ENCODE measurements around the gene KRTAP4-6.
"Not testable (repeated sequence)": the region's sequence is repeated elsewhere in the genome, so short reads cannot be mapped to it uniquely, and the experiment has no call there.

The KRTAP4-6 gene

GRCh38 chr17:41125064-41125463, 15.3 kb downstream of the KRTAP4-6 start:
- no peaks in the 10 kb centered on the region for H3K36me3 ChIP-seq (ENCODE audit: control insufficient read depth, insufficient read depth, low read length)

GRCh38 chr17:41123991-41124371, 16.4 kb downstream of the KRTAP4-6 start, which contains the start of gene KRTAP4-12:
Gene KRTAP4-12, minus strand, starts transcription at chr17:41124182. Its CDS starts 60 bp downstream, at chr17:41124122.
- peaks cover 33% of the 10 kb centered on the region for H3K4me1 ChIP-seq (ENCODE audit: control insufficient read depth, insufficient read depth, low read length, poor library complexity, severe bottlenecking)
- H3K27me3 ChIP-seq (replicated peaks; ENCODE audit: control insufficient read depth, insufficient read depth, low read length, poor library complexity, severe bottlenecking); H3K27ac ChIP-seq (ENCODE audit: insufficient read depth, low read length, poor library complexity, severe bottlenecking); DNase-seq; H3K36me3 ChIP-seq (ENCODE audit: control insufficient read depth, insufficient read depth, low read length); H3K4me3 ChIP-seq (ENCODE audit: insufficient read depth, low read depth, low read length, poor library complexity, severe bottlenecking); H3K9me3 ChIP-seq (ENCODE audit: control insufficient read depth, low read length): not testable (repeated sequence)

More at GRCh38 chr17:41125064-41125463, 15.3 kb downstream of the KRTAP4-6 start:
- H3K4me3 ChIP-seq (ENCODE audit: insufficient read depth, low read depth, low read length, poor library complexity, severe bottlenecking): no peak overlapping the region
- no peak for DNase-seq
- H3K9me3 ChIP-seq (ENCODE audit: control insufficient read depth, low read length): no peaks in the 10 kb centered on the region
- no peak overlapping the region for H3K27ac ChIP-seq (ENCODE audit: insufficient read depth, low read length, poor library complexity, severe bottlenecking)
- no peaks in the 10 kb centered on the region for H3K27me3 ChIP-seq (replicated peaks; ENCODE audit: control insufficient read depth, insufficient read depth, low read length, poor library complexity, severe bottlenecking)
- peaks cover 33% of the 10 kb centered on the region for H3K4me1 ChIP-seq (ENCODE audit: control insufficient read depth, insufficient read depth, low read length, poor library complexity, severe bottlenecking)

- H3K27ac ChIP-seq (ENCODE audit: insufficient read depth, low read length, poor library complexity, severe bottlenecking); H3K9me3 ChIP-seq (ENCODE audit: control insufficient read depth, low read length); H3K4me3 ChIP-seq (ENCODE audit: insufficient read depth, low read depth, low read length, poor library complexity, severe bottlenecking); H3K36me3 ChIP-seq (ENCODE audit: control insufficient read depth, insufficient read depth, low read length); DNase-seq; H3K27me3 ChIP-seq (replicated peaks; ENCODE audit: control insufficient read depth, insufficient read depth, low read length, poor library complexity, severe bottlenecking): not testable (repeated sequence)
- peaks cover 33% of the 10 kb centered on the region for H3K4me1 ChIP-seq (ENCODE audit: control insufficient read depth, insufficient read depth, low read length, poor library complexity, severe bottlenecking)
Observed at GRCh38 chr17:41123292-41123990, 16.9 kb downstream of the KRTAP4-6 start.

- Histone ChIP-seq H3K27me3 (replicated peaks; ENCODE audit: control insufficient read depth, insufficient read depth, low read length, poor library complexity, severe bottlenecking) (no peaks in the 10 kb centered on the region), H3K9me3 (ENCODE audit: control insufficient read depth, low read length) (no peaks in the 10 kb centered on the region), H3K36me3 (ENCODE audit: control insufficient read depth, insufficient read depth, low read length) (no peaks in the 10 kb centered on the region), H3K4me3 (ENCODE audit: insufficient read depth, low read depth, low read length, poor library complexity, severe bottlenecking) (no peak overlapping the region), H3K4me1 (ENCODE audit: control insufficient read depth, insufficient read depth, low read length, poor library complexity, severe bottlenecking) (peaks cover 33% of the 10 kb centered on the region), H3K27ac (ENCODE audit: insufficient read depth, low read length, poor library complexity, severe bottlenecking) (no peak overlapping the region)
- DNase-seq: no peak
Observed at GRCh38 chr17:41121742-41122141, 18.6 kb downstream of the KRTAP4-6 start.

GRCh38 chr17:41119696-41120690, 20.4 kb downstream of the KRTAP4-6 start:
- peaks cover 23% of the 10 kb centered on the region for H3K4me1 ChIP-seq (ENCODE audit: control insufficient read depth, insufficient read depth, low read length, poor library complexity, severe bottlenecking)
- not testable (repeated sequence) for H3K9me3 ChIP-seq (ENCODE audit: control insufficient read depth, low read length); H3K27ac ChIP-seq (ENCODE audit: insufficient read depth, low read length, poor library complexity, severe bottlenecking); H3K27me3 ChIP-seq (replicated peaks; ENCODE audit: control insufficient read depth, insufficient read depth, low read length, poor library complexity, severe bottlenecking); H3K4me3 ChIP-seq (ENCODE audit: insufficient read depth, low read depth, low read length, poor library complexity, severe bottlenecking); H3K36me3 ChIP-seq (ENCODE audit: control insufficient read depth, insufficient read depth, low read length); DNase-seq

GRCh38 chr17:41118721-41119120, 21.6 kb downstream of the KRTAP4-6 start:
- Histone ChIP-seq H3K9me3 (ENCODE audit: control insufficient read depth, low read length) (no peaks in the 10 kb centered on the region), H3K4me1 (ENCODE audit: control insufficient read depth, insufficient read depth, low read length, poor library complexity, severe bottlenecking) (peaks cover 10% of the 10 kb centered on the region), H3K36me3 (ENCODE audit: control insufficient read depth, insufficient read depth, low read length) (no peaks in the 10 kb centered on the region), H3K27me3 (replicated peaks; ENCODE audit: control insufficient read depth, insufficient read depth, low read length, poor library complexity, severe bottlenecking) (no peaks in the 10 kb centered on the region), H3K27ac (ENCODE audit: insufficient read depth, low read length, poor library complexity, severe bottlenecking) (no peak overlapping the region), H3K4me3 (ENCODE audit: insufficient read depth, low read depth, low read length, poor library complexity, severe bottlenecking) (no peak overlapping the region)
- no peak for DNase-seq

- DNase-seq; H3K4me1 ChIP-seq (ENCODE audit: control insufficient read depth, insufficient read depth, low read length, poor library complexity, severe bottlenecking); H3K36me3 ChIP-seq (ENCODE audit: control insufficient read depth, insufficient read depth, low read length); H3K9me3 ChIP-seq (ENCODE audit: control insufficient read depth, low read length); H3K4me3 ChIP-seq (ENCODE audit: insufficient read depth, low read depth, low read length, poor library complexity, severe bottlenecking); H3K27ac ChIP-seq (ENCODE audit: insufficient read depth, low read length, poor library complexity, severe bottlenecking); H3K27me3 ChIP-seq (replicated peaks; ENCODE audit: control insufficient read depth, insufficient read depth, low read length, poor library complexity, severe bottlenecking): not testable (repeated sequence)
Observed at GRCh38 chr17:41117846-41118386, 22.4 kb downstream of the KRTAP4-6 start, which contains the start of gene KRTAP4-11. Gene KRTAP4-11, minus strand, starts transcription at chr17:41118373. Its CDS starts 58 bp downstream, at chr17:41118315.

GRCh38 chr17:41116297-41116696, 24.0 kb downstream of the KRTAP4-6 start:
- H3K36me3 ChIP-seq (ENCODE audit: control insufficient read depth, insufficient read depth, low read length): no peaks in the 10 kb centered on the region
- peaks cover 5% of the 10 kb centered on the region for H3K4me1 ChIP-seq (ENCODE audit: control insufficient read depth, insufficient read depth, low read length, poor library complexity, severe bottlenecking)
- no peak for DNase-seq
- no peaks in the 10 kb centered on the region for H3K9me3 ChIP-seq (ENCODE audit: control insufficient read depth, low read length)
- H3K4me3 ChIP-seq (ENCODE audit: insufficient read depth, low read depth, low read length, poor library complexity, severe bottlenecking): no peak overlapping the region
- H3K27ac ChIP-seq (ENCODE audit: insufficient read depth, low read length, poor library complexity, severe bottlenecking): no peak overlapping the region
- H3K27me3 ChIP-seq (replicated peaks; ENCODE audit: control insufficient read depth, insufficient read depth, low read length, poor library complexity, severe bottlenecking): no peaks in the 10 kb centered on the region

- no peaks in the 10 kb centered on the region for H3K36me3 ChIP-seq (ENCODE audit: control insufficient read depth, insufficient read depth, low read length)
- H3K4me1 ChIP-seq (ENCODE audit: control insufficient read depth, insufficient read depth, low read length, poor library complexity, severe bottlenecking): no peaks in the 10 kb centered on the region
- H3K9me3 ChIP-seq (ENCODE audit: control insufficient read depth, low read length): no peaks in the 10 kb centered on the region
- DNase-seq: no peak
- H3K27me3 ChIP-seq (replicated peaks; ENCODE audit: control insufficient read depth, insufficient read depth, low read length, poor library complexity, severe bottlenecking): no peaks in the 10 kb centered on the region
- H3K4me3 ChIP-seq (ENCODE audit: insufficient read depth, low read depth, low read length, poor library complexity, severe bottlenecking): no peak overlapping the region
- no peak overlapping the region for H3K27ac ChIP-seq (ENCODE audit: insufficient read depth, low read length, poor library complexity, severe bottlenecking)
Observed at GRCh38 chr17:41111151-41111885, 29.0 kb downstream of the KRTAP4-6 start.
